Stimulated activated CD4-positive, alpha-beta T cell treated with anti-CD3 and anti-CD28 coated beads, Interleukin-1b, Interleukin-23, amount 100 ng/mL, for 24 hours (primary cell): ENCODE measurements around the gene ITPR1.

Experiments used
- DNase-seq, 4 experiments: peaks; one replicate each; pipeline ENCODE4 v3.0.0-alpha.2; 2020; ENCODE audit warnings: low read depth in 4 of 4, low spot score in 1 of 4

ITPR1 gene

GRCh38 chr3:4529876-4530588 is 36.9 kb downstream of the ITPR1 start:
- no peak for DNase-seq

DNA sequence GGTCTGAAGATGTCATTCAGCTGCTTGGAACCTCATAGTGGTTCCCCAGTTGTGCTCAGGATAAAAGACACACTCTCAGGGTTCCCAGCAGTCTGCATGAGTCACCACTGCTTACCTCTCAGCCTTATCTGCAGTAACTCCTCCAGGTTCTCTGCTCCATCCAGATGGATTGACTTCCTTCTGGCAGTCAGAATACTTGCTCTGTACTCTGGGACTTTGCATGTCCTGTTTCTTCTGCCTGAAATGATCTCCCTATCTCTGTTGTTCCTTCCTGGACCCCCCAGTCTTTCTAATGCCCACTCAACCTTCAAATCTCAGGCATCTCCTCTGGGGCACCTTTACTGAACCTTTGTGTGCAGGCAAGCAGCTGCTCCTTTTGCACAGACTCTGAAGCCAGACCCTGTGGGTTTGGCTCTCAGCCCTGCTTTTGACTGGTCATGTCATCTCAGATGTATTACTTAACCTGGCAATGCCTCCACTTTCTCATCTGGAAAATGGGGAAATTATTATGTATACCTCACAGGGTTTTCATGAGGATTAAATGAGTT is 38.4 kb downstream of the ITPR1 start:
- DNase-seq = no peak

DNA sequence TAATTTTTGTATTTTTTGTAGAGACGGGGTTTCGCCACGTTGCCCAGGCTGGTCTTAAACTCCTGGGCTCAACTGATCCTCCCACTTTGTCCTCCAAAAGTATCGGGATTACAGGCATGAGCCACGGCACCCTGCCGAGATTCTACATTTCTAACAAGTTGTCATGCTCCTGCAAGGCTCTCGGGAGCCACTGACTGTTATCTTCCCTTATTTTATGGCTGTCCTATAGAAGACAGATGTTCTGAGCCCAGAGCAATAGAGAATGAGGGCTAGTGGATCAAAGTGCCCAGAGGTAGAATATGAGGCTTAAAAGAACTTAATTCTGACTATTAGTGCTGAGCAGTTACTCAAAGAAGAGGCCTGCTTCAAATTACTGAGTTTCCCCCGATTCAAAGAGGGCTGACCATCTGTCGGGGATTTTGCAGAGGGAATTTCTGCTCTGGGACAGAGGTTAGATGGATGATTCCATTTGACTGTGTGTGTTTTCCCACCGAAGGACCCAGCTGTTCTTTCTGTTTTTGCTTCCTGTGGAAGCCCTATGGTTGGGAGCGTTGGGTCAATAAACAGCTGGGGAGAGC is 39.5 kb downstream of the ITPR1 start:
- DNase-seq = no peak

GRCh38 chr3:4533489-4534443 is 40.6 kb downstream of the ITPR1 start:
- DNase-seq = no peak

- no peak for DNase-seq
Measured at GRCh38 chr3:4534906-4535305, 41.8 kb downstream of the ITPR1 start.

DNA sequence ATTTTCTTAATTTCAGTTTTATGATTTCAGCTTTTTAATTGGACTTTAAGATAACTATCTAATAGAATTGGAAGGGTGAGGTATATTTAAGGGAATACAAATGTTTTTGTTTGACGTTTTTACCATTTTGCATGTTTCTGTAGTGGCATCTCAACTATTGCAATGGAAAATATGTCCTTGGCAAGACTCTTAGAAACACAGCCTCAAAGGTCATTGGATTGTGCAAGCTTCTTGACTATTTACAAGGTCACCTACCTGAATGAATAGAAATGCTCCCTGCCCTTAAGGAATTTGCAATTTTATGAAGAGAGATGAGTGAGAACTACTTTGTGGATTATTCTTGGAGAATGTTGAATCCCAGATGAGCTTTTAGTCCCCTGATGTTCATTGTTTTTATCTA is 43.1 kb downstream of the ITPR1 start:
- no peak for DNase-seq

GRCh38 chr3:4540267-4540666 is 47.1 kb downstream of the ITPR1 start:
- DNase-seq = no peak

DNA sequence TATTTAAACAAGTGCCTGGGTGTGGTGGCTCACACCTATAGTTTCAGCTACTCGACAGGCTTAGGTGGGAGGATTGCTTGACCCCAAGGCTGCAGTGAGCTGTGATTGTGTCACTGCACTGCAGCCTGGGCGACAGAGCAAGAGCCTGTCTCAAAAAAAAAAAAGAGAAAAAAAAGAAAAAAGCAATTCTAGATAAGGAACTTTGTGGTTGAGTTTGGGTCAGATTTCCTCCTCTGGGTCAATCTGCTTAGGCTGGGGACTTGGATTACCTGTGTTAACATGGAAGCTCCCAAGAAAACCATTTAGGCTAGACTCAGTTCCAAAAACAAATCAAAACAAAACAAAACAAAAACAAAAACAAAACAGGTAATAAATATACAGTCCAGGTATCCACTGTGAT is 50.0 kb downstream of the ITPR1 start:
- no peak for DNase-seq

DNA sequence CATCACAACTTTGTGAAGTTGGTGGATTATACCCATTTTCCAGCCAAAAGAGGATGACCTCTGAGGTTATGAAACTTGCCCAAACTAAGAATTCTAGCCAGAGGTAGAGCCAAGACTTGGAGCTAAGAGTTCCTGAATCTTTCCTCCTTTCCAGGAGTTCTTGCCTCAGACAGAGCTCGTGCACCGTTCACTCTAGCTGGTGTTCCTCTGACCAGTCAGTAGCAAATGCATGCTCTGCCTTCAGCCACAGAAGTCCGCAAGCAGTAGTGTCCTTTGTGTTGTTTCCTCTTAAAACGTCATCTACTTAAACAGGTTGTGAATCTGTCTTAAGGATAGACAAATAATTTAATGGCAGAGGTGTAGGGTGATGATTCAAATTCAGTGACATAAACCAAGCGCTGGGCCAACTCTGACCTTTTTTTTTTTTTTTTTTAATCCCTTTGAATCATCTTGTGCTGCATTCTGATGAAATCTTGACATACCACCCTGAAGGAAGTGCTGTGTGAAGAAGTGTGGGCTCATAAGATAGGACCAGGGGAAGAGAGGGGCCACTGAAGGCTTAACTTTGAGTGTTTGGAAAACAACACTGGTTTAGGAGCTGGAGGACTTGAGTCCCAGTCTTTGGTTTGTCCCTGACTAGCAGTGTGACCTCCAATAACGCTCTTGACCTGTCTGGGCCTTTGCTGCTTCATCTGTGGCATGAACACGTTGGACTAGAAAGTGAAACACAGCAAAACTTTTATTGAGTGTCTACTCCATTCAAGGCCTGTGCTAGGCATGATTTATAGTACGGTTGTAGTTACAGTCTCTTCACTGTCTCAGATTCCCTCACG is 53.4 kb downstream of the ITPR1 start:
- DNase-seq = no peak

- DNase-seq = no peak
Measured at GRCh38 chr3:4547799-4548198, 54.7 kb downstream of the ITPR1 start.

GRCh38 chr3:4548356-4548755 is 55.2 kb downstream of the ITPR1 start:
- DNase-seq = no peak

DNA sequence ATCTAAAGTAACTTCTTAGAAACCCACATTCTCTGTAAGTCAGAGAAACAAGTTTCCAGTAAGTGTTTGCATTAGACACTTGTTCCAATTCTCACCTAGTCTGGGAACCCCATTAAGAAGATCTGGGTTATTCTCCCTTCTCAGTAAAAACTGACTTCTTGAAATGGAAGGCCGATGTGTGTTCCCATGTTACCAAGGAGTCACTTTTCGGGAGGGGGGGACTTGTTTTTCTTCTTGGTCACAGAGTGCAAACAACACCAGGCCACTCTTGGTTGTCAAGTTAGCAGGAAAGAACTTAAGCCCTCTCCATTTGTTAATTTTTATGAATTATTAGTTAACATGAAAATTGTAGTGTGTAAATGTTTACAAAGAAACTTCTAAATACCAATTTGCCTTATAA is 55.6 kb downstream of the ITPR1 start:
- DNase-seq = no peak

- DNase-seq = no peak
Measured at GRCh38 chr3:4549896-4550295, 56.7 kb downstream of the ITPR1 start.

- DNase-seq = no peak
Measured at GRCh38 chr3:4551051-4551711, 58.0 kb downstream of the ITPR1 start.

GRCh38 chr3:4551794-4552442 is 58.8 kb downstream of the ITPR1 start:
- DNase-seq = no peak

DNA sequence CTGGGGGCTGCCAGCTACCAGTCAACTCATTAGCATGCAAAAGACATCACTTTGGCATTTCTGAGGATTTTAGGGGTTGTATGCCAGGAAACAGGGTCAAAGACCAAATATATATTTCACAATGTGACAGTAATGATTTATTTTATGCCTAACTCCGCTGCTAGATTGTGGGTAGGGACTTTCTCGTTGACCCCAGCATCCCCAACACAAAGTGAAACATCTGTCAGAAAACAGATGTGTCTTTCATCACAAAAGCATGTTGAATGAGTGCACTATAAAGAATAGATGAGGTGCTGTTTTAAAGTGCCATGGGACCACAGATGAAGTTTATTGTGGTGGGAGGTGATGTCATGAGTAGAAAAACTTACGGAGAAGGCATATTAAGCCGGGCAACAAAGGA is 59.7 kb downstream of the ITPR1 start:
- no peak for DNase-seq

GRCh38 chr3:4561661-4562060 is 68.5 kb downstream of the ITPR1 start:
- DNase-seq = no peak

- no peak for DNase-seq
Measured at GRCh38 chr3:4562595-4562994, 69.4 kb downstream of the ITPR1 start.

DNA sequence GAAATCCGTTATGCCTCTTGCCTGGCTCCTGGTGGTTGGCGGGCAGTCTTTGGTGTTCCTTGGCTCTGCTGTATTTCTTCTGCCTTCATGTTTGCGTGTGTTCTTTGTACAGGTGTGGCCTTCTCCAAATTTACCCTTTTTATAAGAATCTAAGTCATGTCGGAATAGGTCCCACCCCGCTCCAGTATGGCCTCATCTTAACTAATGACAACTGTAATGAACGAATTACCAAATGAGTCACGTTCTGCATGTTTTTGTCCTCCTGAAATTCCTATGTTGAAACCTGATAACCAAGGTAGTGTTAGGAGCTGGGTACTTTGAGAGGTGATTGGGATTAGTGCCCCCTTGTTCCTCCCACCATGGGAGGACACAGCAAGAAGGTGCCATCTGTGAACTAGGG is 71.1 kb downstream of the ITPR1 start:
- no peak for DNase-seq
